ENCODE results near the gene TUB.

The TUB gene

GRCh38 chr11:8080674-8081590 lies at the start of gene TUB:
TSS of gene TUB (plus strand) at chr11:8081211. CDS start at chr11:8081511, 300 bp downstream.
- FAIRE-seq: no peak

GRCh38 chr11:8031248-8032115 lies 49.5 kb upstream of the TUB start:
- no peak for DNase-seq (ENCODE audit: low spot score)
- FAIRE-seq: no peak

More at GRCh38 chr11:8080674-8081590, at the start of gene TUB:
- DNase-seq (ENCODE audit: low spot score): peak; percentile 83

GRCh38 chr11:8032122-8032521 lies 48.9 kb upstream of the TUB start:
- no peak for FAIRE-seq
- no peak for DNase-seq (ENCODE audit: low spot score)

GRCh38 chr11:8032576-8033304 lies 48.3 kb upstream of the TUB start:
- no peak for DNase-seq (ENCODE audit: low spot score)
- no peak for FAIRE-seq

- no peak for FAIRE-seq
- DNase-seq (ENCODE audit: low spot score): peak; percentile 85
Measured at GRCh38 chr11:8033305-8034105, 47.5 kb upstream of the TUB start.

GRCh38 chr11:8034106-8034585 lies 46.9 kb upstream of the TUB start:
- no peak for DNase-seq (ENCODE audit: low spot score)
- no peak for FAIRE-seq

GRCh38 chr11:8034604-8035190 lies 46.3 kb upstream of the TUB start:
- DNase-seq (ENCODE audit: low spot score) (no peak), FAIRE-seq (no peak)

- DNase-seq (ENCODE audit: low spot score): no peak
- no peak for FAIRE-seq
Measured at GRCh38 chr11:8035200-8035855, 45.7 kb upstream of the TUB start.

- FAIRE-seq (no peak), DNase-seq (ENCODE audit: low spot score) (no peak)
Measured at GRCh38 chr11:8036002-8036802, 44.8 kb upstream of the TUB start.

GRCh38 chr11:8036986-8037385 lies 44.0 kb upstream of the TUB start:
- DNase-seq (ENCODE audit: low spot score): no peak
- no peak for FAIRE-seq

- no peak for DNase-seq (ENCODE audit: low spot score)
- FAIRE-seq: no peak
Measured at GRCh38 chr11:8038393-8038792, 42.6 kb upstream of the TUB start.

GRCh38 chr11:8038811-8039529 lies 42.0 kb upstream of the TUB start:
- FAIRE-seq (no peak), DNase-seq (ENCODE audit: low spot score) (no peak)

GRCh38 chr11:8039530-8040260 lies 41.3 kb upstream of the TUB start:
- no peak for DNase-seq (ENCODE audit: low spot score)
- no peak for FAIRE-seq

GRCh38 chr11:8040261-8040920 lies 40.6 kb upstream of the TUB start:
- DNase-seq (ENCODE audit: low spot score) (no peak), FAIRE-seq (no peak)

GRCh38 chr11:8040921-8041285 lies 40.1 kb upstream of the TUB start:
- no peak for FAIRE-seq
- no peak for DNase-seq (ENCODE audit: low spot score)

- FAIRE-seq (no peak), DNase-seq (ENCODE audit: low spot score) (no peak)
Measured at GRCh38 chr11:8041576-8041975, 39.4 kb upstream of the TUB start.

- no peak for DNase-seq (ENCODE audit: low spot score)
Measured at GRCh38 chr11:8043756-8044155, 37.3 kb upstream of the TUB start.

More at GRCh38 chr11:8043756-8044155, 37.3 kb upstream of the TUB start:
- no peak for FAIRE-seq

Measured in urothelium cell line (cell line).